HL-60 (cell line): ENCODE results near the gene MEPCE.

Experiments used
- GABPA ChIP-seq: IDR thresholded peaks from 2 replicates; pipeline ENCODE4 v1.6.1; 2012; ENCODE audit warnings: low read depth
- POLR2AphosphoS5 ChIP-seq: IDR thresholded peaks from 2 replicates; pipeline ENCODE4 v1.6.1; 2012; ENCODE audit warnings: low read depth
- TF ChIP-seq, protein P1 (sequence below): IDR thresholded peaks from one replicate; pipeline ENCODE4 v1.5.1; 2011; ENCODE audit warnings: low read length, control low read depth, inconsistent platforms; ENCODE audit not compliant: insufficient read depth

DNA sequence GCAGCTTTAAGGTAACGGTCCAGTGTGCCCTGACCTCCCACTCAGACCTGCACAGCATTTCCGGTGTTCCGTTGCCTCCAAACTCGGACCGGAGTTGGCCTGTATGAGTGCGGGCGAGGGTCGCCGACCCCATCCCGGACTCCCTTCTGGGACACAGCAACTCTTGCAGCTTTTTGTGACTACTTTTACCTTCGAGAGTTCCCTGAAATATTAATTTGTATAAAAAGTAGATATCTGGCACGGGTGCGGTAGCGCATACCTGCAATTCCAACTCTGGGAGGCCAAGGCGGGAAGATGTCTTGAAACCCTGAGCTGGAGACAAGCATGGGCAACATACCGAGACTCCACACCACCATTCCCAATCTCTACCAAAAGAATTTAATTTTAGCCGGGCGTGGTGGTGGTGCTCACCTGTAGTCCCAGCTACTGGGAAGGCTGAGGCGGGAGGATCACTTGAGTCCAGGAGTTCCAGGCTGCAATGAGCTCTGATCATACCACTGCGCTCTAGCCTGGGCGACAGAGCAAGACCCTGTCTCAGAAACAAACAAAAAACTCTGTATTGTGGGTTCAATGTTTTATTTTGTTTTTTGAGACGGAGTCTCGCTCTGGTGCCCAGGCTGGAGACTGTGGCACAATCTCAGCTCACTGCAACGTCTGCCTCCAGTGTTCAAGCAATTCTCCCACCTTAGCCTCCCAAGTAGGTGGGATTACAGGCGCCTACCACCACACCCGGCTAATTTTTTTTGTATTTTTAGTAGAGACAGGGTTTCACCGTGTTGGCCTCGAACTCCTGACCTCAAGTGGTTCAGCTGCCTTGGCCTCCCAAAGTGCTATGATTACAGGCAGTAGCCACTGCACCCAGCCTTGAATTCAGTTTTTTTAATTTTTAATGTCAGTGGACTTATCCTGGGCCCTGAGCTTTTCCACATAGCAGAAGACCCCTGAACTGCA, 7.8 kb downstream of the MEPCE start:
- TF ChIP-seq, protein P1, sequence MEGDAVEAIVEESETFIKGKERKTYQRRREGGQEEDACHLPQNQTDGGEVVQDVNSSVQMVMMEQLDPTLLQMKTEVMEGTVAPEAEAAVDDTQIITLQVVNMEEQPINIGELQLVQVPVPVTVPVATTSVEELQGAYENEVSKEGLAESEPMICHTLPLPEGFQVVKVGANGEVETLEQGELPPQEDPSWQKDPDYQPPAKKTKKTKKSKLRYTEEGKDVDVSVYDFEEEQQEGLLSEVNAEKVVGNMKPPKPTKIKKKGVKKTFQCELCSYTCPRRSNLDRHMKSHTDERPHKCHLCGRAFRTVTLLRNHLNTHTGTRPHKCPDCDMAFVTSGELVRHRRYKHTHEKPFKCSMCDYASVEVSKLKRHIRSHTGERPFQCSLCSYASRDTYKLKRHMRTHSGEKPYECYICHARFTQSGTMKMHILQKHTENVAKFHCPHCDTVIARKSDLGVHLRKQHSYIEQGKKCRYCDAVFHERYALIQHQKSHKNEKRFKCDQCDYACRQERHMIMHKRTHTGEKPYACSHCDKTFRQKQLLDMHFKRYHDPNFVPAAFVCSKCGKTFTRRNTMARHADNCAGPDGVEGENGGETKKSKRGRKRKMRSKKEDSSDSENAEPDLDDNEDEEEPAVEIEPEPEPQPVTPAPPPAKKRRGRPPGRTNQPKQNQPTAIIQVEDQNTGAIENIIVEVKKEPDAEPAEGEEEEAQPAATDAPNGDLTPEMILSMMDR, result no peak
- no peak for TF ChIP-seq POLR2AphosphoS5
- TF ChIP-seq GABPA, result no peak
